NOMO-1 treated with dmso at 0.1 percent for 144 hours (cell line): Measurements from ENCODE around the gene MAGI1.

ENCODE experiments used
- DNase-seq: peaks from one replicate; lab custom pipeline; 2025; ENCODE audit not compliant: unreplicated experiment; lab: John Stamatoyannopoulos, UW

The MAGI1 gene

DNA sequence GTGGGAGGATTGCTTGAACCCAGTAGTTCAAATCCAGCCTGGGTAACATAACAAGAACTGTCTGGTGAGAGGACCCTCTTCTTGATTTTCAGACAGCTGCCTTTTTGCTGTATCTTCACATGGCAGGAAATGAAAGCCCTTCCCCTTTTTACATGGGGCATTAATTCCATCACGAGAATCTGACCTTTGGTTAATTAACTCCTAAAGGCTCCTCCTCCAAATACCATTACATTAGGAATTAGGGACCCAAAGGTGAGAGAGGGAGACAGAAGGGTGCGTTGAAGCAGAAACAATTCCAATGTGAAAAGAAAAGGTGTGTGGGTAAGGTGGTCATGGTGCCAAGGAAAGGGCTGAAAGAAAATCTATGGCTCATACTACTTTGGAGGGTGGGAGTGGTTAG is 536.2 kb downstream of the MAGI1 start:
- no peak for DNase-seq

DNA sequence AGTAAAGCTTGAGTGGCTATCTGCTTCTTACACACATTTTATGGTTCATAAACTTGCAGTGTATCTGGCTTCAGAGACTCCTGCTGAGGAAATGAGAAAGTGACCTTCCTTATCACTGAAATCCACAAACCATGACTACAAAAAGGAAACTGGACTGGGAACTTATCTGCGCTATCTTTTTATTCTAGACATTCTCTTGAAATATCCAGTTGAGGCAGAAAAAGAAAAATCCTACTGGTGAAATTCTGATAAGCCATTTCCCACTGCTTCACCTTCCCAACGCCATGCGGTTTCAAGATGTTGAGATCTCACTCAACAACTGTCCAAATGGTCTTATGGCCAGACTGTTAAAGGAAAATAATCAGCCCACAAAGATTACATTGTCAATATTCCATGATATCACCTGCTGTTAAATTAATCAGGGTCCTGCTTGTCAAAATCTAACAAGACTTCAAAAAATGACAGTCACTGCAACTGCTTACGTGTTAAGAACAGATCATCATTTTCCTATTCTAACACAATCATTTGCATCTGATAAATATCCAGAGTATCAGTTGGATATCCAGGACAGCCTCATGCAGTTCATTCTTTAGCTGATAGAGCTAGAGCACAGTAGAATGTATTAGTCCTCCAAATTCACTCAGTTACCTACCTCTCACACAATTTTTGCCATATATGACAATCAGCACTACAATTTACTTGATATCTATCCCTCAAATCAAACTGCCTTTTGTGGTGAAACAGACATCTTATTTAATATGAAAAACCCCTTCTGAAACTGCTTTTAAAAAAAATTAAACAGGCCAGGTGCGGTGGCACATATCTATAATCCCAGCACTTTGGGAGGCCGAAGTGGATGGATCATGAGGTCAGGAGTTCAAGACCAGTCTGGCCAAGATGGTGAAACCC is 538.1 kb downstream of the MAGI1 start:
- no peak for DNase-seq

DNA sequence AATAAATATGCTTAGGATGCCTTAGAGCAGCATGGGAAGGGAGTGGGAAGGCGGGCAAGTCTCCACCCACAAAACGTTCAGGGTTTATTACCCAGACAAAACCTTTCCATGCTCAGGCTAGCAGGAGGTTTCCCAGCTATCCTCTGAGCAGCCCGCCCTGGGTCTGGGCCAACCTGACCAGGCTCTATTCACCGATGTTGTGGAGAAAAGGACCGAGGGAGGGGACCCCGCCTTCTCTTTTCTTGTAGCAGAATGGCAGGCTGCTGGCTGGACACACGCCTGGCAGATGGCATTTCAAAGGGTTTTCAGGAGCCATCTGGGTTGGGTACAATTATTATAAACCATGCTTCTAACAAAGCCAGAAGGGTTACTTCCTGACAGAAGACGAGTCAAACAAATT is 540.9 kb downstream of the MAGI1 start:
- no peak for DNase-seq

DNA sequence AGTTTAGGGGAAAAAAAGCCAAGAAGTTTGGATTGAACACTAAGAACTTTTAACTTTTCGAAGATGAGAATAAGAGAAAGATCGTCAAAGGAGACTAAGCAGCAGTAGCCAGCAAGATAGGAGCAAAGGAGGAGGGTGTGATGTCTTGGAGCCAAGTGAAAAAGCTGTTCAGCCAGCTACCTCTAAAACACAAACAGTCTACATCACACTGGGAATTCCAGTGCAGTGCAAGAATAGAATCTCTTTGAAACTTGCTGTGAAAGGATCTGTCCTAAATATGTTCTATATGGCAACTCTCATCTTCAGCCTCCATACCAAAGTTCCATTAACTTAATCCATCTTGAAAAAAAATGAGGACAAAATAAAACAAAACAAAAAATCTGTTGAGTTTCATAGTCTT is 541.5 kb downstream of the MAGI1 start:
- no peak for DNase-seq

DNA sequence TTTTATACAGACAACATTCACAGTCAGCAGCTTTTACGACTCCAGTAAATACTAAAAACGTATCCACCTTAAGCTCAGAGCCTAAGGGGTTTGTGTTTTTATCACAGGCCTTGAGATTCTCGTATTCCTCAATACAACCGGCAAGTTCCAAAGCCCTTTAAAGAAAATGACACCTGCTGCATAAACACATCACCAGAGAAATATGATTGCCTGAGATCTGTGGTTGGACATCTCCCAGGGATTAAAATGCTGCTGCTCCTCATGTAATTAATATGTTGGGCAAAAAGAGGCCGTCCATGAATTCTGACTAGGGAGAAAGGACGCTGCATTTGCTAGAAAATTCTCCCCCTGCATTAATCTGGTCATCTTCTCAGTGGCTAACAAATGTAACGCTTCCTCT is 544.8 kb downstream of the MAGI1 start:
- no peak for DNase-seq

DNA sequence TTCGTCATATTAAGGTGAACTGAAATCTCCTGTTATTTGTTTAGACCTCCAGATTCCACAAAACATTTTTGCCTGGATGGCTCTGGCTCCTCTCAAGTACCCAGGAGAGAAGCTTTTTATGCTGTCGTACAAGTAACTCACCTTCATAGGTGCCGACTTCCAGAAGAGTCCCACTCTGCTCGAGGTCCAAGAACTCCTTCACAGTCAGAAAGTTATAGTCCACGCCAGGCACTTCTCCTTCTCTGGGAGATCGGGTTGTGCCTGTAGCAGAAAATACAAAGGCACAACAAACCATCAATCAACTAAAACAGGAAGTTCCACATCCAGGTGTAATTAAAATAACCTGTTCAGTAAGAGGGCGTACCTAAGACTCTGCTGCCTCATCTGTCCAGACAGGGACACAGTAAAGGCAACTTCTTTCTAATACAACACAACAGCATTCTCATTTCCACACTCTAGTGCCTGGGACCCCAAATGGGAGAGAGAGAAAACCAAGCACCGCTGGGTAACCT is 545.3 kb downstream of the MAGI1 start:
- DNase-seq: no peak

DNA sequence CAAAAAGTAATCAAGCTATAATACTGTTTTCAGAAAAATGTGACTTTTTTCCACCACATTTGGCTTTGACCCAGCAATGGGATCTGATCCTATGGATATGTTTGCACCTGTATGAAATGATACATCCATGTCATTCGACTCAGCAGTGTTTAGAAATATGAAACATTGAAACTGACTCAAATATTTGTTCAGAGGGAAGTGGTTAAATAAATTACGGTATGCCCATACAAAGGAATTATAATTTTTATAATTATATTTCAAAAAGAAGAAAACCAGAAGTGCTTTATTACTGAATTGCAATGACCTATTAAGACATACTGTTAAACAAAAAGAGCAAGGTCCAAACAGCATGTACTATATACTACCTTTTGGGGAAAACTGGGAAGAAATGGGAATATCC is 546.5 kb downstream of the MAGI1 start:
- no peak for DNase-seq

DNA sequence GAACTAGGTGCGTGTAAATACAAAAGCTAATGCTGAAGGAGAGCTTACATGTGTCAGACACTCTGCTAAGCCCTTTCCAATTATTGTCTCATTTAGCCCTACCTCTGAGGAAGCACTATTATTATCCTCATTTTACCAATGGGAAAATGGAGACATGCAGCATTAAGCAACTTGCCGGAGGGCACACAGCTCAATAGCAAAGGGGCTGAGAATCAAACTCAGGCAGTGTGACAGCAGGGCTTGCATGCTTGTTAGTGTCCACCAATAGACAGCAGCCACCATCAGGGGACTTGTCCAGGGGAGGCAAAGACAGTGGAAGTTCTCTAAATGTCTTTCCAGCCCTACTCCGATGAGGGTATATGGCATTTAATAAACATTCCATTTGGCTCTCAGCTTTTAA is 548.6 kb downstream of the MAGI1 start:
- no peak for DNase-seq

DNA sequence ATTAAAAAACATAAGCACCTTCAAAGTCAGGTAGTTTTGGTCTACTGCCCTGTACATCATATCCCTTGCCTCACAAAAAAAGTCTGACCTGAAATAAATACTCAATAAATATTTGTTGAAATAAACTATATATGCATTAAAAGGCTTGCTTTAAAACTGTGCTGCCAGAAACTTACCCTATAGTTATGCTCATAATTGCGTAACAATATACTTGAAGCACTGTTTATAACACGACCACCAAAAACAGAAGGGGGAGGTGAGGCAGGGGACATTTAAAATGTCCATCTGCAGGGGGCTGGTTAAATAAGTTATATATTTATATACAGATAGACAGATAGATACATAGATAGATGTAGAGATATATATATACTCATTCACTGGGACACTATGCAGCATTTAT is 549.5 kb downstream of the MAGI1 start:
- DNase-seq: no peak

DNA sequence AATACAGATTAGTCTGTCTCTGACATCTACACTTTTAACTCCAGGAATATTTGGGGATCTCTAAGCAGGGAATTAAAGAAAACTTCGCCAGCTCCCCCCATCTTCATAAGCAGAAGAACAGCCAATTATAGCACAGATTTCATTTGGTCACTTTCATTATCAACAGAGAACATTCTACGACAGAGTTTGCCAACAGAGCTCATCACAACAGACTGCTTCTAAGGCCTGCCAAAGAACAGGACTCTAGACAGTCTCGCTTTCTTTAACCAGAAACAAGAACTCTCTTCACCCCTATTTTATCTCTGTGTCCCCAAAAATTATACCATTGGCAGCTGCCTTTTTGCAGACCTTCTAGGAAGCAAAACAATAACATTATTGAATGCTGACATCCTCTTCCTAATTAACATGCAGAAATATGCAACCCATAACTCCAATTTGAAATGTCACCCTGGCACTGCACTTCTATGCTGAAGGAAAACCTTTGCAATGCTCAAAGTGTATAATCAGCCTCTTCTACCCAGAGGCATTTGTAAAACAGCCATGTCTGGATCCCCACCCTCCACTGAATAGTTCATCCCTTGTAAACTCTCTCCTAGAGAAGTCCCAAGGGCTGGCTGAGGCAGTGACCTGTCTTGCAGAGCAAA is 552.8 kb downstream of the MAGI1 start:
- no peak for DNase-seq

DNA sequence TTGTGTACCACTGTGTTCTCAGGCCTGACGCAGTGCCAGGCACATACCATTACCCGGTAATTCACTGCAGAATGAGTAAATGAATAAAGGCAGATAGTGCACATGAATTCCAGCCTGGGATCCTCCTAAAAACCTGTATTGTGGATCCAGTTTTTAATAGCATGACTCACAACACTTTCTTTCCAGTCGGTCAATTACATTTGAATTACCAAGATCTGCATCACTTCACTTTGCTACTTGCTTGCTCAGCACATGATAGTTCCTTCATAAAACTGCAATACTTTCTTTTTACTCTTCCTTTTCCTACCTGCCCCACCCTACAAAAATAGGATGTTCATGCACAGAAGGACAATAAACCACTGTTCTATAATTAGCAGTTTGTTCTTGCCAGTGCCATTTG is 553.8 kb downstream of the MAGI1 start:
- no peak for DNase-seq

DNA sequence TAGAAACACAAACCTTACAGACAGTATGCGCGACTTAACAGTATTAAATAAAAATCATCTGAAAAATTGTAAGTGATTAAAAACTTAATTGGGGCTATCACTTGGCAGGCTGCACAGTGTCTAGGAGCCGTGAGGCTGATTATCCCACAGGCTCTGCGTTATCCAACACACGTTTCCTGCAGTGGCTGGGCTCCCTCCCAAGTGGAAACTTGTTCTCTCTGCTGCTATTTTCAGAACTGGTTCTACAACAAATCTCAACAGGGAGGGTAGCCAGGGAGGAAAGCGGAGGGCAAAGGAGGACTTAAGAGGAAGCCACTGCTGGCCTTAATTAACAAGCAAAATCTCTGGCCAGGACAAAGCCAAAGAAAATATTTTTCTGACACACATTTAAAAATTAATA is 555.2 kb downstream of the MAGI1 start:
- no peak for DNase-seq

DNA sequence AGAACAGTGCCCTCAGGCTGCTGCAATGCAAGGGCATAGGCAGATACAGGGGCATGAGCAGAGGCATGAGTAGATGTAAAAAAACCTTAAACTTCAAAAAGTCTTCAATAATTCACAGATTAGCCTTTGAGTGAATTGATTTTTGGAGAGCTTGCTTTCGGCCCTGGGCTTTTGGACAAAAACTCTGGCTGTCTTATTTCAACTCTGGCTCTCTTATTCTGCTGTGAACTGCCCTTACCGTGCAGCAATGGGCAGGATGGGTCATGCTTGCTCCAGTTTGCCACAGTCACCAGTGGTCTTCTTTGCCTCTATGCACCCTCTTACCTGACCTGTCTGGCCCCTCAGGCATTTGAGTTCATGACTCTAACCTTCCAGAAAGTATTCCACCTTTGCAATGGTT is 555.7 kb downstream of the MAGI1 start:
- DNase-seq: no peak

DNA sequence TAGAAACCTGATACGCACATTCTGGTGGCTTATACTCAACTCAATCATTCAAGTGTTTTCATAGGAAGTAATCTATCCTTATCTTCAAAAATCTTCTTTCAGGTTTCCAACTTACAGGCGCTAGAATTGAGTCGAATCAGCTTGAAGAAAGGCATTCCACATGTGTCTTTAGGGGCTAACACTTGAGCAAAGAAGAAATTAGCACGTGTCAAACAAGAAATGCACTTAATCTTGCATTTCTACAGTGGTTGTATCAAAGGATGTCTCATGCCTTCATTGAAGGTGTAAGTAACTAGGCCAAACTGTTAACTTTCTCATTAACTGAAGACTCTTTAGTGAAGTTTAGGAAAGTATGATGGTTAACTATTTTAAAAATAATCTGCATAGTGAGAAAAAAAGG is 557.6 kb downstream of the MAGI1 start:
- DNase-seq: no peak

DNA sequence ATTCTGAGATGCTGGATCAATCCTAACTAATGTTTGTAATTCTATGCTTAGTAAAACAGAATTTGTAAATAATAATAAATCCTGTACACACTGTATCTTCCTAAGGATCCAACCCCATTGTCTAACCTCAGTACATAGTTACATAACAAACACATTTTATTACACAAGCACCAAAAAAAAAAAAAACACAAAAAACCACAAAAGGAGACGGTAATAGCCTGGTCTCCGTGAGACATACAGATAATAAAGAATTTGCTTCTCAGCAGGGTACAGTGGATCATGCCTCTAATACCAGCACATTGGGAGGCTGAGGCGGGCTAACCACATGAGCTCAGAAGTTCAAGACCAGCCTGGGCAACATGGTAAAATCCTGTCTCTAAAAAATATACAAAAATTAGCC is 558.7 kb downstream of the MAGI1 start:
- no peak for DNase-seq

DNA sequence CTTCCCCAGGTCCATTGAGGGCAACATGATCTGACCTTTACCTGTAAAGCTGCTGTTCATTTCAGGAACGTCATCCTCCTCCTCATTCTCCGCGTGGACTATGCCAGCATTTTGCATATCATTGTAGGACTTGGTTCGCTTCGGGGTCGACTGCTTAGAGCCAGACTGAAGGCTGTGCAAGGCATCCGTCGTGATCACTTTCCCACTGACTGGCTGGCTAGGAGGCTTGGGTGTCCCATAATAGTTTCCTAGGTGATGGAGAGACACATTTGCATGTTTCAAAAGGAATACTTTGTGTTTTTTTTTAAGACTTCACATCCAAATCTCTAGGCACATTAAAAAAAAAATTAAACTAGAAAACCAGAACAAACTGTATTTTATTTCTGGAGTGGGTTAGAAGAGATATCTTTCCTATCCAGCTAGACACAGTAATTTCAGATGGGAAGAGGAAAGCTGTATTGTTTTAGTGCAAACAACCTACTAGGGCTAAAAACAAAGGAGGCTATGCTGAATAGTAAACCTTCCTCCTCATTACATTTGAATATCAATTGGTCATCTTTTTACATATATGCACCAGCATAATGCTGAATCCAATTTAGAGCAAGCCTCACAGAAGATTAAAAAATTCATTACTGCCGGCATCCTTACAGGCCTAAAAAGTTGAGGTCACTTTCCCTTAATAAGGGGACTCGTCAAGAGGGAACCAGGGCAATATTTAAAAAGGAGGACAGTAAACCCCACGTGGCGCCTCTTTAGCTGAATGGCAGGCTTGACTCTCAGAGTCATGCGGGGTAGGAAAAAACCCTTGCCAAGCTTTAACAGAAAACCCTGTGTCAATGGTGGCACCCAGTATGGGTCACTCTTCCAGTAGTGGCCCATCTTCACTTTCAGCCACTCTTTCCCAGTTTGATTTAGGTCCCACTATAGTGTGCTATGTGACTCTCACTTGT is 559.9 kb downstream of the MAGI1 start:
- DNase-seq: no peak

DNA sequence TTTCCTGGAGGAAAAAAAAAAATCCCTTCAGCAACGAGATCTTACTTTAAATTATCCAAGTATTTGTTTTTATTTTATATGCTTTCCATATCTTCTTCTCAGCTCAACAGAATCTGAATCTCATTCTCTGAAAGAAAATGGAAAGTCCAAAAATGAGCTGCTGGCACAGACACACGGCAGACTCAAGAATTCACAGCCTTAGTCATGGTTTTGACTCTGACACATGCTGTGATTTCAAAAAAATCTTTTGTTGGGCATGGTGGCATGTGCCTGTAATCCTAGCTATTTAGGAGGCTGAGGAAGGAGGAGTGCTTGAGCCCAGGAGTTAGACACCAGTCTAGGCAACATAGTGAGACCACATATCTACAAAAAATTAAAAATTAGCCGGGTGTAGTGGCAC is 565.0 kb downstream of the MAGI1 start:
- no peak for DNase-seq

DNA sequence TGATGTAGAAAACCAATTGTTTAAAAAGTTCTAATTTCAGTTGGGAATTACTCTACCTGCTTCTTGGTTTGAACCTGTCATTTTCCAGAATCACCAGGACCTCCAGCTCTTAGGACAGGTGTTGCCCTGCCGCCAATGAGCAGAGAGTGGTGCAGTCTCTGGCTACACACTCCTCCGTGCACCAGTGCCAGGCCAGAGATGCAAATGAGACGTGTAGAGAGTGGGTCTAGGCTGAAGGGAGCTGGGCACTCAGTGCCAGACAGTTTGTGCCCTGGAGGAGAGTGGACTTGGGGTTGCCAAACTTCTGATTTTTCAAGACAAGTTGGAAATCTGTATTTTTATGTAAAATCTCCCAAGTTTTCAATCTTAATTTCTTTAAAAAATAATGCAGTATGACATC is 566.2 kb downstream of the MAGI1 start:
- no peak for DNase-seq

DNA sequence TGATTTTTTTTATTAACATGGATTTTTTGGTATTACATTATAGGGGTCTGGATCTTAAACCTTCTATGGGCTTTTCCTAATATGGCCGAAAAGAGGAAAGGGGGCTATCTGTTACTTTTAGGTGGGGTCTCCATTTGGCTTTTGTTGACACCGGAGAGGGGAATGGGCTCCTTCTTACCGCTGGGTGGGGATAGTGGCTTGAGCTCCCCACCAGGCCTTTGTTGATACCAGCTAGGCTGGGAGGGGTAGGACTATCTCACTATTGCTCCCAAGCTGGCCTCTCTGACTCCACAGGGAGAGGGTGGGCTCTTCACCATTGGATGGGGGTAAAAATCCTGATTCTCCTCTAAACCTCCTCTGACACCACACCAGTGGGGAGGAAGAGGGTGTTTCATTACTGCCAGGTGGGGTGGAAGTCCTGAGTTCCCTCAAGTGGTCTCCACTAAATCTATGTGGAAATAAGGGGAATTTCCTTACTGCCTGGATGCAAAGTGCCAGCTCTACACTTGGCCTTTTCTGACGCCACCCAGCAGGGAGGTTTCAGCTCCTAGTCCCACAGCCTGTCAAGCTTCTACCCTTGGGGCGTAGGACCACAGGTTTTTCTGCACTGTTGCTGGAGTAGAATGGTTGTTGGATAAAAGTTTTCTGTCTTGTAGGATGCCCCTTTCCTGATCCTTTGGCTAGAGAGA is 572.3 kb downstream of the MAGI1 start:
- no peak for DNase-seq

DNA sequence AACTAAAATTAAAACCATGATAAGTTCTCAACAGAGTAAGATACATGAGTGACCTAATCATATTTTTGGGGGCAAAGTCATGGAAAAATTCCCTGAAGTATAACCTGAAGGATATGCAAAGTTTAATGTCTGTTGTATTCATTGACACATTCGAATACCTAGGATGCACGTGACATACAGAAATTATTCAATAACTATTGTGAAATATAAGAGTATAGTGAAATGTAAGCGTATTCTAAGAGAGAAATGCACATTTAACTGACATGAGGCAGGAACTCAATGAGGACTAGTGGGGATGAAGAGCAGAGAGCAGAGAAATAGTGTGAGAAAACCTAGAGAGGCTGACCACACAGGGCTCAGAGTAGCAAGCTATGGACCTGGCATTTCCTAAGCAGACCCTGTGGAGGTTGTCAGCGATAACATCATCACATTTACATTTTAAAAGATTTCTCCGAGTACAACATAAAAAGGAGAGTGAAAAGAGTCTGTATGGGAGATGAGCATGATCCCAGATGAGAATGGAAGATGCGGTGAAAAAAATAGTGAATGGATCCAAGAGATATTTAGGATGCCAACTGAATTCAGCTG is 588.8 kb downstream of the MAGI1 start:
- no peak for DNase-seq
